ENCODE data around the gene HADHA.
"Not testable (repeated sequence)": the region's sequence is repeated elsewhere in the genome, so short reads cannot be mapped to it uniquely, and the experiment has no call there.

Gene HADHA

DNA sequence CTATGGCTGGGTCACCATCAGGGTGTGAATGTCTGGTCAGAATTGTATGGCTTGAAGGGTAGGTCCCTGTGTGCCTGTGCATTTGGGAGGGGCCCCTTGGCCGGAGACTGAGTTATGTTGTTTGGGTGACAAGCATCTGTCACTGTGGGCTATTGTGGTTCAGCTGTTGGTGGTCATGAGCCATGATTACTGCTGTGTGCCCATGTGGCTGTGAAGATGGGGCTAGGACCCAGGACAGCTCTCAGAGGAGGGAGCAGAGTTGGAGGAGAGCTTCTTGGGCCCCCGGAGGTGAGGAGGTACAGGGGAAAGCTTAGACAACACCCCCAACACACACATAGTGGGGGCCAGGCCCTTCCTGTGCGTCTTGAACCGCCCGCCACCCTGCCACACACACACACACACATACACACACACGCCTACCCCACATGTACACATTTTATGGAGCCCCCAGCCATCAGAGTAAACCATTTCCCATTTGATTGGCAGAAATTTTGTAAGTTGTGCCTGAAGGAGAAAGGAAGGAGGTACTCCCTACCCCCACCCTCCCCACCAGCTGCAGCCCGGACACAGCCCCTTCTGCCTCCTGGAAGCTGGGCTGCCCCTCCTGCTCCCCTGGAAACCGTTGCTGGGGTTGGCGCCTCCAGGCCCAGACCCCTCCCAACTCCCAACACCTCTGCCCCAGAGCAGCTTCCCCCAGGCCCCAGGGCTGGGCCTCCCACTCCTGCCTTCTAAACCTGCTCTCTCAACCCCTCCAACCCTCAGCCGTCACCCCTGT, 69.6 kb downstream of the HADHA start:
- no peak for DNase-seq (ENCODE audit: low read depth, low spot score)

DNA sequence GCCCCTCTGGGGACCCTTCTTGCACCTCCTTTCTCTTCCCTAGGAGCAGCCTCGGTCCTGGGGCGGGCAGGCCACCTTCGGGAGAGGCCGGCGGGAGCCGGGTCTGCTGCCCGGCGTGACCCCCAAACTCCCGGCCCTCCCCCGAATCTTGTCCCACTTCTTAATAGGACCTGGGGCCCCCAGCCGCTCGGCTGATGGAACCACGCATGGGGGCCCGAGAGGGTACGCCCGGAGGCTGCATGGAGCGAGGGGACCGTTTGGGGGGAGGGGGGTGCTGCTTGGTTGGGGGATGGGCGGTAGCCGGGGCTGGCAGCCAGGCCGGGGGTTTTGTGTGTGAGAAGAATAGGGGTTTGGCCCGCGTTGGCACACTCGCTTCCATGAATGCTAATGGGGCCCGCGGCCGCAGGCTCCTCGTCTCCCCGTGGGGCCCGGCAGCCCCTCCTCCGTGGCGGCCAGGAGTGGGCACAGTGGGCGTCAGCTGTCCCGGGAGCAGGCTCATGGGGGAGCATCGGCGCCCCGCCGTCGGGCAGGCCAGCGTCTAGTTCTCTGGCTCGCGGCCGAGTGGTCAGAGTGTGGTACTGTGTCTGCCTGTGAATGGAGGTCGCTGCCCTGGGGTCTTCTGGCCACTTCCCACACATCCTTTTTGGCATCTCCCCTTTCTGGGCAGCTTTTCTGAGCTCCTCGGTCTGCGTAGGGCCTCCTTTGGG, 70.5 kb downstream of the HADHA start:
- no peak for DNase-seq (ENCODE audit: low read depth, low spot score)

DNA sequence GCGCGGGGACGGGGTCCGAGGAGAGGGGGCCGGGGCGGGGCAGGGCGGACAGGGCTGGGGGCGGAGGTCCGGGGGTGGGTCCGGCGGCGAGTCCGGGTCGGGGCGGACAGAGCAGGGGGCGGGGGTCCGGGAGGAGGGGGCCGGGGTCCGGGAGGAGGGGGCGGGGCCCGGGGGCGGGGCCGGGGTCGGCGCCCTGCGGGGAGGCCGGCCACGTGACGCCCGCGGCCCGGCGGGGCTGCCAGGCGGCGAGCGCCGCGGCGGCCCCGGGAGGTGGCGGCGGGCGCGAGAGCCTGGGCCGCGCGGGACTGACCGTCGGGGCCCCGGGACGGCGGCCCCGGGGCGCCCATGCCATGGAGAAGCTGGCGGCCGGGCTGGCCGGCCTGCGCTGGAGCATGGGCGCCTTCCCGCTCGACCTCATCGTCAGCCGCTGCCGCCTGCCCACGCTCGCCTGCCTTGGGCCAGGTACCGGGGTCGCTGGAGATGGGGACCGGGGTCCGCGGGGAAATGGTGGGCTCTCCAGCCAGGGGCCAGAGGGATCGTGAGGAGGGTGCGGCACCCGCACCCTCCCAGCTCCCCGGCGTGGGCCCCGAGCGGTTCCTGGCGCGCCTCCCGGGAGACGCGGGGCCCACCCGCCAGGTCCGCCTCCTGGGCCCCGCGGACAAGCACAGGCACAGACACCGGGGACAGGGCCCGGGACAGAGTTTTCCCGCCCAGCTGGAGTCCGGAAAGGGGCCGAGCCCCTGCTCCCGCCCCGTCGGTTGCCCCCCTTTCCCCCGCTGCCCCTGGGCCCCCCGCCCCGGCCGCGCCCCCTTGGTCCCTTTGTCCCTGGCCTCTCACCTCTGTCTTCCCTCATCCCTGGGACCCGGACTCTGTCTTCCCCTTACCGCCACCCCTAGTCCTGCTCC, 71.3 kb downstream of the HADHA start, which contains the start of gene GAREM2:
Gene GAREM2, plus strand, starts transcription at position 218 of the 905 bp plus-strand sequence. Its CDS starts 133 bp downstream, at position 351.
- no peak for DNase-seq (ENCODE audit: low read depth, low spot score)

DNA sequence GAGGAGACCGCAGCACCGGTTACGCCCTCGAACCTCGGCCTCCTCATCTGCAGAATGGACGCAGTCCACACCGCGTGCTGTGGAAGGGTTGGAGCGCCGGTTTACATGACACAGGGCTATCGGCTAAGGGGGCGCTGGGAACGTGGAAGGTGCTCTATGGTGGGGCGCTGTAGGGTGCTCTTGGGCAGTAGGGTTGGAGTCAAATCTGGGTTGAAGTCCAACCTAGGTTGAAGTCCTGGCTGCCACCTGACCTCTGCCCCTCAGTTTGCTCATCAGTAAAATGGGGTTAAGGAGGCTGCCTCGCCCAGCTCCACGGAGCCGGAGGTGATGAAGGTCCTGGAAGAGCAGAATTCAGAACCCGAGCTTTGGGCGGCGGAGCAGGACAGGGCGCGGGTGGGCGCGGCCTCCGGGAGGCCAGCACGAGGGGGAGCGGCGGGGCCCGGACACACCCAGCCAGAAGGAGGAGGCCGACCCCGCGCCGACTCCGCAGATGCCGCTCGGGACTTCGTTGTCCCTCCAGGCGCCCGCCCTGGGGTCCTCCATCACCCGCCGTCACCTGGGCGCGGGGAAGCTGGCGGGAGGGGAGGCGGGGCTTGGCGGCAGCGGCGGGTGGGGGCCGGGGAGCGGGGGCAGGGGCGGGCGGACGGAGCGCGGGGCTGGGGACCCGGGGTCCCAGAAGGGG, 72.1 kb downstream of the HADHA start:
- no peak for DNase-seq (ENCODE audit: low read depth, low spot score)

DNA sequence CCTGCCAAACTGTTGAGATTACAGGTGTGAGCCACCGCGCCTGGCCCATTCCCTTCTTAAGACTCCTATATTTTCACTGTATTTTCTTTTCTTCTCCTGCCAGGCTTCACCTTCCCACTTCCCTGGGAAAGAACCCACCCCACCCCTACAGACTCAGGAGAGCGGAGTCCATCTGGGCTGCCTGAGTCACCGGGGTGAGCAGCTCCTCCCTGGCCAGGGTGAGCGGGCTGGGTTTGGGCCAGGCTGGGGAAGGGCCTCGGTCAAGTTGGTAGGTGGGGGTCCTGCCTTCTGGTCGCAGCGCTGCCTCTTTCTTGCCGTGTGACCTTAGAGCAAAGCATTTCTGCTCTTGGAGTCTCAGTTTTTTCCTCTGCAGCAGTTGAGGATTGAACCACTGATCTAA, 73.6 kb downstream of the HADHA start:
- no peak for DNase-seq (ENCODE audit: low read depth, low spot score)

DNA sequence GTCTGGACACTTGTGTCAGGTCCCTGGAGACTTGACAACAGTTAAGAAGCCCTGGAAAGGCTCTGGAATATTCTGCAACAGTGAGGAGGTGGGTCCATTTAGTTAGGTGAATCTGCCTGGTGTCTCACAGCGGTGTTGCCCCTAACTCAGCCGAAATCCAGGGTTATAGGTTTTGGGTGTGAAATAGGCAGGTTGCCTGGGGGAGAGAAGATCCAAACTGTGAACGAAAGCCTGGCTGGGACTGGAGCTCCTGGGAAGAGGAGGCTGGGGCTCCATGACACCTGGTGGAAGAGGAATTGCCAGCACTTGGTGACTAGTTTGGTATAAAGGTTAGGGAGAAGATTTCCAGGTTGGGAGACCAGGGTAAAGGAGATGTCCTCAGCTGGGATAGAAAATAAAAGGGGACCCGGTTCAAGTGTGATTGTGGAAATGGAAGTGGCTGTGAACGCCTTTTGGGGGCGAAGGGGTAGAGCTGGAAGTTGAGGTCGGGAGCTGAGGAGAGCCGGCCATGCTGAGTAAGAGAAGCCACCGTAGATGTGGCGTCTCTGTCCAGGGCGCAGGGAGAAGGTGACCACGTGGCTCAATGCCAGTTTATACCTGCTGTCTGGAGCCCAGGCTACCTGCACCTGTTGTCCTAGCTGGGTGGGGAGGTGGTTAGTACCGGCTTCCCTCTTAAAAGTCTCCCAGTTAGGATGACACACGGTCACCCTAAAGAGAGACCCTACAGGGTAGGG, 74.6 kb downstream of the HADHA start:
- DNase-seq (ENCODE audit: low read depth, low spot score): no peak

DNA sequence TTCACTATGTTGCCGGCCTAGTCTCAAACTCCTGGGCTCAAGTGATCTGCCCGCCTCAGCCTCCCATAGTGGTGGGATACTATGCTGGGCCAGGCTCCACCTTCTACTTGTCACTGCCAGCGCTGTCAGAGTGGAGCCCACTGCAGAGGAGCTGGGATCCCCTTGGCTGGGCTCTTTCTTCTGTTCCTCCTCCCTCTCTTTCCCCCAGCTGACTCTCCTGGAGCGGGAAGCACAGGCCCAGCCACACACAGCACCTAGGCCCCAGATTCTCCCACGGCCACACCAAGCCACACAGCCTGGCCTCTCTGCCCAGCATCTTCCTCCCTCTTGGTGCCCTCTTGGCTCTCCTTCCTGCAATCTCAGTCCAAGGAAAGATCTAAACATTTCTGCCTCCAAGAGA, 75.2 kb downstream of the HADHA start:
- no peak for DNase-seq (ENCODE audit: low read depth, low spot score)

DNA sequence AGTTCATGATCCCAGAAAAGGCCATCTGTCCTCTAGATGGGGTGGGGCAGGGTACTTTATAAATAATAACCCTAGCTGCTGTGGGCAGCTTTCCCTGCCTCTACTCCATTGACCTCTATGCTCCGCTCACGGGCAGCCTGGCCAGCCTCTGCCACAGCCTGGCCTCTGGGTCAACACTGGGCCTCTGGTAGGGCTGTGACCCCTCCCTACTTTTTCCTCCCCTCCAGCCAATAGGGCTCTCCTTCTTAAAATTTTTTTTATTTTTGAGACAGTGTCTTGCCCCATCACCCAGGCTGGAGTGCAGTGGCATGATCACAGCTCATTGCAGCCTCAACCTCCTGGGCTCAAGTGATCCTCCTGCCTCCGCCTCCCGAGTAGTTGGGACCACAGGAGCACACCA, 75.6 kb downstream of the HADHA start:
- DNase-seq (ENCODE audit: low read depth, low spot score): no peak

DNA sequence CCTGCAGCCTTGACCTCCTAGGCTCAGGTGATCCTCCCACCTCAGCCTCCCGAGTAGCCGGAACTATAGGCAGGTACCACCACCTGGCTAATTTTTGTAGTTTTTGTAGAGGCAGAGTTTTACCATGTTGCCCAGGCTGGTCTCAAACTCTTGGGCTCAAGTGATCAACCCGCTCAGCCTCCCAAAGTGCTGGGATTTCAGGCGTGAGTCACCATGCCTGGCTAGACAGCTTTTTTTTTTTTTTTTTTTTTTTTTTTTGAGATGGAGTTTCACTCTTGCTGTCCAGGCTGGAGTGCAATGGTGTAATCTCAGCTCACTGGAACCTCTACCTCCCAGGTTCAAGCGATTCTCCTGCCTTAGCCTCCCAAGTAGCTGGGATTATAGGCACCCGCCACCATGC, 77.9 kb downstream of the HADHA start:
- not testable (repeated sequence) for DNase-seq (ENCODE audit: low read depth, low spot score)

DNA sequence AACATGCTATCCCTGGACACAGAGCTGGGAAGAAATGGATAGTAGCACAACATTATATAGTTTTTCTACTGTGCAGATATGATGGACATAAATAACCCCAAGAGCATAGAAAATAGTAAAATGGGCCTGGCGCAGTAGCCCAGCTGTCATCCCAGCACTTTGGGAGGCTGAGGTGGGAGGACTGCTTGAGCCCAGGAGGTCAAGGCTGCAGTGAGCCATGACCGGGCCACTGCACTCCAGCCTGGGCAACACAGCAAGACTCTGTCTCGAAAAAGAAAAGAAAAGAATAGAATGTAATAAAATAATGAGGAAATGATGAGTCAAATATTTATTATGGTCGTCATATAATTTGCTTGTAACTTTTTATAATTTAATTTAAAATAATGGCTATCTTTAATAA, 79.0 kb downstream of the HADHA start:
- DNase-seq (ENCODE audit: low read depth, low spot score): no peak

DNA sequence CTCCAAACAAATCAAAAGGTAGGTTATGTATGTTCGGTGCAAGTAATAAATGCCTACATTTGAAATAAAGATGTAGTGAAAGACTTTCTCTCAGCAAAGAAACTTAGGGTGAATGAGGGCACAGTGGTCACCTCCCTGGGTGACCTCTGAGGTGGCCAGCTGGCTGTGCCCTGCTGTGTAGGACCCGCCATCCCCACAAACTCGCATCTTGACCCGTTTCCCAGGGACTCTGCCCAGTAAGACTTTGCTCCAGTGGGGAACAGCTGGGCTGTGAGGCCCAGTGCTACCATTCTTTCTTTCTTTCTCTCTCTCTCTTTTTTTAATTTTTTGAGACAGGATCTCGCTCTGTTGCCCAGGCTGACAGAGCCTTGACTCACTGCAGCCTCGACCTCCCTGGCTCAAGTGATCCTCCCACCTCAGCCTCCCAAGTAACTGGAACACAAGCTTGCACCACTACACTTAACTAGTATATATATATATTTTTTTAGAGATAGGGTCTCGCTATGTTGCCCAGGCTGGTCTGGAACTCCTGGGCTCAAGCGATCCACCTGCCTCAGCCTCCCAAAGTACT, 79.7 kb downstream of the HADHA start:
- DNase-seq (ENCODE audit: low read depth, low spot score): no peak

DNA sequence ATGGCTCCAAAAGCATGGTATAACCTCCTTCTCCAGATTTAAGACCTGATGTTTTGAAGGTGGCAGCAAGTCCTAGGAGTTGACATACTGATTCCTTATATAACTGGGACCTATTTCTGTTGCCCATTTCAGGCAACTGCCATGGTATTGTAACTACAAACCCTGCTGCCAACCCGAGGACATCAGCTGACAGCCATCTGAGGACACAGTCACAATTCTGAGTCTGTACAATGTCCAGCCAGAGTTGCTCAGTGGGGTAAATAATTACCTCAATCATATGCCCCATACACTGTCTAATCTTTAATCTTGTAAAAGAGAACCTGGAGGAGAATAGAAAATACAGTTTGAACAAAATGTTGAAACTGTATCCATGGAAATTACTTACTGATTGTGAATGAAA, 80.2 kb downstream of the HADHA start:
- no peak for DNase-seq (ENCODE audit: low read depth, low spot score)

DNA sequence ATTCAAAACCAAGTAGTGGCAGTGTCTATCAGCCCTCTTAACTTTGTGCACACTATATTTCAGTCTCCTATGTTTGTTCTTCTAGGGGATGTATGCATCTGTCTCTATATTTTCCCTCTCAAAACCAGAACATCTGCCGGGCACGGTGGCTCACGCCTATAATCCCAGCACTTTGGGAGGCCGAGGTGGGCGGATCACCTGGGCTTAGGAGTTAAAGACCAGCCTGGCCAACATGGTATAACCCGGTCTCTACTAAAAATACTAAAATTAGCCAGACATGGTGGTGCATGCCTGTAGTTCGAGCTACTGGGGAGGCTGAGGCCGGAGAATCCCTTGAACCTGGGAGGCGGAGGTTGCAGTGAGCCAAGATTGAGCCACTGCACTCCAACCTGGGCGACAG, 81.5 kb downstream of the HADHA start:
- no peak for DNase-seq (ENCODE audit: low read depth, low spot score)

DNA sequence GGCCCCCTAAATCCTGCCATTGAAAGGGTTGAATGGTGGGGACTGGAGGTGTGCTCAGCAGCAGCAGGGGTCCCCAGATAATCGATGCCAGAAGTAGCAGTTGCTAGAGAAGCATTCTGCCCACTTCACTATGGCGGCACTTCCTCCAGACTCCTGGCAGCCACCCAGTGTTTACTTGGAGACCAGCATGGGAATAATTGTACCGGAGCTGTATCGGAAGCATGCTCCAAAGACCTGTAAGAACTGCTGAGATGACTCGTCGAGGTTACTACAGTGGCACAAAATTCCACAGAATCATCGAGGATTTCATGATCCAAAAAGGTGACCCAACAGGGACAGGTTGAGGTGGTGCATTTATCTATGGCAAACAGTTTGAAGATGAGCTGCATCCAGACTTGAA, 82.5 kb downstream of the HADHA start:
- no peak for DNase-seq (ENCODE audit: low read depth, low spot score)

DNA sequence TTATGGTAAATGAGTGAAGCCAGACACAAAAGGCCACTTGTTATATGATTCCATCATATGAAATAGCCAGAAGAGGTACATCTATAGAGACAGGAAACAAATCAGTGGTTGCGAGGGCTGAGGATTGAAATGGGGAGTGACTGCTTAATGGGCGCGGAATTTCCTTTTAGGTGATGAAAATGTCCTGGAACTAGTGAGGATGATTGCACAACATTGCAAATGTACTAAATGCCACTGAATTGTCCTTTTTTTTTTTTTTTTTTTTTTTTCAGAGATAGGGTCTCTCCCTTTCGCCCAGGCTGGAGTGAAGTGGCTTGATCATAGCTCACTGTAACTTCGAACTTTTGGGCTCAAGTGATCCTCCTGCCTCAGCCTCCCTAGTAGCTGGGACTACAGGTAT, 86.9 kb downstream of the HADHA start:
- no peak for DNase-seq (ENCODE audit: low read depth, low spot score)

DNA sequence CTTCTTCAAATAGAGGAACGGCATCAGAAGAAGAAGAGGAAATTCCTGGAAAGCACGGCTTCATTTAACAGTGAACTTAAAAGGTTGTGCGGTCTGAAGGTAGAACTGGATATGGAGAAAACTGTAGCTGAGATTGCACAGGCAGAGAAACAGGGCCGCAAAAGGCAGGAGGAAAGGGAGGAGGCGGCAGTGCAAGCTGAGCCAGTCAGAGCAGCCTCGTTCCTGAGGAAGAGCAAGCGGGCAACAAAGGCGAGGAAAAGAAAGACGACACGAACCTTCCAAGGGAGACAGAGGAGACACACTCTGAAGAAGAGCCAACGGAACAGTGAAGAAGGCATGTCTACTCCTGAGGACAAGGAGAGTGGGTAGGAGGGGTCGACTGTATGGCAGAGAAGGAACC, 94.2 kb downstream of the HADHA start:
- no peak for DNase-seq (ENCODE audit: low read depth, low spot score)

DNA sequence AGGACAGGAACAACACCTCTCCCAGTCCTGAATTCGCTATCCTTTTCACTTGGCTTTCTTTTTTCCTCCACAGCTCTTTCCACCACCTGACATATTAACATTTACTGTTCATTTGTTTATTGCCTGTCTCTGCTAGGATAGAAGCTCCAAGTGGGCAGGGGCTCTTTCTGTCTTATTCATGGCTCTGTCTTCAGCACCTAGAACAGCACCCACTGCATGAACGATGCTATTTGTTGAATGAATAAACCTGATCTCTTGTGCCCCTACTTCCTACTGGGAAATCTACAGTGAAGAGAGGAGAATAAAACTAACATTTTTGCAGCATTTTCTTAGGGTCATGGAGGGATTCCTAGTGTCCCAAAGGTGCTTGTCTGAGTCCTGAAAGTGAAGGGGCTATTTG, 95.9 kb downstream of the HADHA start:
- no peak for DNase-seq (ENCODE audit: low read depth, low spot score)

DNA sequence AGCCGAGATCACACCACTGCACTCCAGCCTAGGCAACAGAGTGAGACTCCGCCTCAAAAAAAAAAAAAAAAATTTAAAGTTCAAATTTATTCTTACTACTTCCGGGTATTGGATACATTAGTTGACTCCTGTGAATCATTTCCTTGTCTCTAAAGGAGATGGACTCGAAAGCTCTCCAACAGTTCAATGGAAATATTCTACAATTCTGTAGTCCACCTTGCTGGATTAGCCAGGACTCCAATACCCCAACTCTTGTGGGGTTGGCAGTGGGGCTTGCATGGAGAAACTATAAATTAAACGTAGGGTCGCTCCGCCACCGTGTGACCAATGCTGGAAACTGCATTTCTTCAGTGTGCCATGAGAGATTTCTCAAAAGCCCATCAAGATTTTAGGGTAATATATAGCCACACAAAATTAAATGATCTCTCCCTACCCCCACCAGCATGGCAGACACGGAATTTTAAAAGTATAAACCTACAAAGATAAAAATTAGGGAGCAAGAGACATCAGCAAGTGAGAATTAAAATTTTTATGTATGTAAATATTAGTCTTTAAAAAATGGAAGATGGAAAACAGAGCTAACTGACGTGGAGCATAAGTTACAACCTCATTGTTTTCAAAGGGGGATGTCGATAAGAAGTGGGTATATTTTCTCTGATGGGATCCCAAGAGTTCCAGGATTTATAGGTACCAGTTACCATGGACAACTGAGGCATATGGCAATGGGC, 99.3 kb downstream of the HADHA start:
- DNase-seq (ENCODE audit: low read depth, low spot score): peak; percentile 20

DNA sequence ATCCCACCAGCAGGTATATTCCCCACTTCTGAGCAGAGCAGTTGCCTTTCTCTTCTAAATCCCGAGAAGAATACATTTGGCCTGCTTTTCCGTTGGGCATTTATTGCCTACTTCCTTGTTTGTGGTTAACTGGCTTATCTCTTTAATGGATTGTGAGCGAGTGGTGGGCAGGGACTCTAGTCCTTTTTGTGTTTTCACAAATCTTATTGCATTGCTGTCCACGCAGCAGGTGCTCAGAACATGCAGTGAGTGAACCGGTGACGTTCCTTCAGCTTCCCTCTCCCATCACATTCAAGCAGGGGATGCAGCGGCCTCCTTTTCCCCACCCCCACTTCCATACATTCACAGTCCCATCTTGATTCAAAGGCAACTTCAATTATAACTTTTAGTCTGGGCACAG, 100.4 kb downstream of the HADHA start:
- DNase-seq (ENCODE audit: low read depth, low spot score): no peak
